HG03095 (cell line): ENCODE measurements around the gene C2orf76.

Experiments
- ATAC-seq: cut with Tn5 transposase; IDR thresholded peaks from one replicate; pipeline ENCODE4 v1.9.1; 2021; ENCODE audit warnings: moderate library complexity; ENCODE audit not compliant: unreplicated experiment

The C2orf76 gene

GRCh38 chr2:119266091-119266589 lies 100.5 kb downstream of the C2orf76 start:
- ATAC-seq, result no peak

GRCh38 chr2:119265693-119266066 lies 101.0 kb downstream of the C2orf76 start:
- ATAC-seq, result no peak

- ATAC-seq, result peak; percentile 98
Measured at GRCh38 chr2:119264781-119265692, 101.6 kb downstream of the C2orf76 start.

- ATAC-seq, result no peak
Measured at GRCh38 chr2:119263656-119264055, 103.0 kb downstream of the C2orf76 start.

GRCh38 chr2:119263025-119263424 lies 103.6 kb downstream of the C2orf76 start:
- ATAC-seq, result no peak

- no peak for ATAC-seq
Measured at GRCh38 chr2:119261493-119262225, 105.0 kb downstream of the C2orf76 start.

GRCh38 chr2:119260646-119261492 lies 105.8 kb downstream of the C2orf76 start:
- no peak for ATAC-seq

- ATAC-seq, result no peak
Measured at GRCh38 chr2:119259296-119259860, 107.3 kb downstream of the C2orf76 start.

- no peak for ATAC-seq
Measured at GRCh38 chr2:119257198-119257597, 109.4 kb downstream of the C2orf76 start.

GRCh38 chr2:119256582-119256921 lies 110.1 kb downstream of the C2orf76 start:
- ATAC-seq, result no peak

GRCh38 chr2:119255760-119256581 lies 110.7 kb downstream of the C2orf76 start:
- ATAC-seq, result no peak

GRCh38 chr2:119254601-119255080 lies 112.0 kb downstream of the C2orf76 start:
- no peak for ATAC-seq

- no peak for ATAC-seq
Measured at GRCh38 chr2:119253760-119254600, 112.7 kb downstream of the C2orf76 start.

- ATAC-seq, result no peak
Measured at GRCh38 chr2:119253114-119253702, 113.4 kb downstream of the C2orf76 start.
